Hypothalamus (tissue), 51 donors: ENCODE data around the gene LRP1B.

Source experiments
- DNase-seq, 51 donors: peaks; one replicate each; lab custom pipeline; 2025; lab: John Stamatoyannopoulos, UW

LRP1B gene

GRCh38 chr2:140882671-140883620 is 1247.9 kb downstream of the LRP1B start:
- no peak for DNase-seq

GRCh38 chr2:140880573-140880972 is 1250.2 kb downstream of the LRP1B start:
- DNase-seq: no peak

GRCh38 chr2:140876015-140876414 is 1254.8 kb downstream of the LRP1B start:
- DNase-seq: no peak

GRCh38 chr2:140873915-140874531 is 1256.8 kb downstream of the LRP1B start:
- no peak for DNase-seq

- no peak for DNase-seq
Observed at GRCh38 chr2:140869925-140870324, 1260.9 kb downstream of the LRP1B start.

GRCh38 chr2:140869107-140869506 is 1261.7 kb downstream of the LRP1B start:
- DNase-seq: no peak

GRCh38 chr2:140865837-140866236 is 1265.0 kb downstream of the LRP1B start:
- no peak for DNase-seq

- peak in 1 of 51 donors; percentile 10 for DNase-seq
Observed at GRCh38 chr2:140863713-140864112, 1267.1 kb downstream of the LRP1B start.

- DNase-seq: no peak
Observed at GRCh38 chr2:140862181-140862580, 1268.6 kb downstream of the LRP1B start.

GRCh38 chr2:140861666-140862065 is 1269.2 kb downstream of the LRP1B start:
- DNase-seq: no peak

- DNase-seq: no peak
Observed at GRCh38 chr2:140855471-140855870, 1275.3 kb downstream of the LRP1B start.

GRCh38 chr2:140851258-140851981 is 1279.4 kb downstream of the LRP1B start:
- no peak for DNase-seq

GRCh38 chr2:140843186-140843585 is 1287.6 kb downstream of the LRP1B start:
- no peak for DNase-seq

- DNase-seq: peak in 1 of 51 donors; percentile 7
Observed at GRCh38 chr2:140842110-140842509, 1288.7 kb downstream of the LRP1B start.

GRCh38 chr2:140841141-140841540 is 1289.7 kb downstream of the LRP1B start:
- DNase-seq: no peak

- no peak for DNase-seq
Observed at GRCh38 chr2:140836826-140837225, 1294.0 kb downstream of the LRP1B start.

GRCh38 chr2:140835079-140835478 is 1295.7 kb downstream of the LRP1B start:
- no peak for DNase-seq

GRCh38 chr2:140814141-140814540 is 1316.7 kb downstream of the LRP1B start:
- DNase-seq: no peak

GRCh38 chr2:140808820-140809219 is 1322.0 kb downstream of the LRP1B start:
- DNase-seq: no peak

- DNase-seq: no peak
Observed at GRCh38 chr2:140808211-140808610, 1322.6 kb downstream of the LRP1B start.

GRCh38 chr2:140804700-140805260 is 1326.0 kb downstream of the LRP1B start:
- DNase-seq: no peak
